ENCODE data around the gene LRSAM1. TPM values are rescaled to one million over a fixed set of nuclear protein-coding genes. Genes with fewer than 3 reads are reported as not detected.
A peak's percentile ranks its signal among the peaks of the same experiment; 100 is the strongest.

The LRSAM1 gene
- total and polyA plus RNA-seq, 12 donors, result 6.8 to 74.8 (median 29.3) TPM

DNA sequence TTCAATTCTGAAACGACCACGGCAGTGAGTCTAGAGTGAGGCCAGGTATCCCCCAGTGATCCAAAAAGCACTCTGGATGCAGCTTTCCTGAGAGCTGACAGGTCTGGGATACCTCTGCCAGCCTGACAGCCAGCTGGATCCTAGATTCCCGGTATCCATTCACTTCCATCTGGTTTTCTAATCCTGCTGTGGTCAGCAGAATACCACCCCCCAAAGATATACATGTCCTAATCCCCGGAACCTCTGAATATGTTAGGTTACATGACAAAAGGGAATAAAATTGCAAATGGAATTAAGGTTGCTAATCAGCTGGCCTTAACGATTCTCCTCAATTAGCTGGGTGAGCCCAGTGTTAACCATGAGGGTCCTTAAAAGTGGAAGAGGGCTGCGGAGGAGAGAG is 28.5 kb upstream of the LRSAM1 start:
- DNase-seq, result no peak
- Histone ChIP-seq H3K4me1 (replicated peaks in 1 of 2) (peaks cover 18 to 44% of the 10 kb centered on the region in 2 donors), H3K36me3 (replicated peaks in 1 of 2) (no peaks in the 10 kb centered on the region), H3K4me3 (peak overlapping the region in 1 of 4 donors; percentile 63), H3K27me3 (no peaks in the 10 kb centered on the region), H3K27ac (no peak overlapping the region), H3K9me3 (replicated peaks in 1 of 3) (no peaks in the 10 kb centered on the region)
- WGBS, 4 donors, result 45 to 74% (median 68%) methylated on average over 3 to 6 of the region's 6 CpGs
- TF ChIP-seq POLR2A (IDR thresholded peaks at IDR 0.05), result no peak
- TF ChIP-seq, protein P1, sequence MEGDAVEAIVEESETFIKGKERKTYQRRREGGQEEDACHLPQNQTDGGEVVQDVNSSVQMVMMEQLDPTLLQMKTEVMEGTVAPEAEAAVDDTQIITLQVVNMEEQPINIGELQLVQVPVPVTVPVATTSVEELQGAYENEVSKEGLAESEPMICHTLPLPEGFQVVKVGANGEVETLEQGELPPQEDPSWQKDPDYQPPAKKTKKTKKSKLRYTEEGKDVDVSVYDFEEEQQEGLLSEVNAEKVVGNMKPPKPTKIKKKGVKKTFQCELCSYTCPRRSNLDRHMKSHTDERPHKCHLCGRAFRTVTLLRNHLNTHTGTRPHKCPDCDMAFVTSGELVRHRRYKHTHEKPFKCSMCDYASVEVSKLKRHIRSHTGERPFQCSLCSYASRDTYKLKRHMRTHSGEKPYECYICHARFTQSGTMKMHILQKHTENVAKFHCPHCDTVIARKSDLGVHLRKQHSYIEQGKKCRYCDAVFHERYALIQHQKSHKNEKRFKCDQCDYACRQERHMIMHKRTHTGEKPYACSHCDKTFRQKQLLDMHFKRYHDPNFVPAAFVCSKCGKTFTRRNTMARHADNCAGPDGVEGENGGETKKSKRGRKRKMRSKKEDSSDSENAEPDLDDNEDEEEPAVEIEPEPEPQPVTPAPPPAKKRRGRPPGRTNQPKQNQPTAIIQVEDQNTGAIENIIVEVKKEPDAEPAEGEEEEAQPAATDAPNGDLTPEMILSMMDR (IDR thresholded peaks at IDR 0.05), result no peak
- intact Hi-C loops (cut with DNase I), result no loop called here

DNA sequence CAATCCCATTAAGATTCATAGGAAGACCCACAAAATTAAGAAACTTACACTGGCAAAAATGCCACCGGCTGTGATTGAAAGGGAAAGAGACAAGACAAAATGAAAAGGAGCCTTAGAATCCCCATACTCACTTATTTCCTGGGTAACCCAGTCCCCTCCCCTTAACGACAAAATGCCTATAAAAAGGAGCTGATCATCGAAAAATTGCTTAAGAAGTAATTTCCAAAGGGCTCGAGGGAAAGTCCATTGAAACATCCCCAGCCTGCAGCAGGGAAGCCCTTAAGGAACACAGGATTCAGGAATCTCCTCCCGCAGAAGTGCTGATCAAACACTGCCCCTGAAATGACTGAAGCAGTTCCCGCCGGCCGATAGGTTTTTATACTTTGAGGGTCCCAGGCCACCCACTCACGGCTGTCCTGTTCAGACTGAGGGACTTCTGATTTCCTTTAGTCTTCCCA is 27.8 kb upstream of the LRSAM1 start:
- intact Hi-C loops (cut with DNase I), result no loop called here
- no peaks in the 10 kb centered on the region for H3K9me3 ChIP-seq (replicated peaks in 1 of 3)
- H3K4me1 ChIP-seq (replicated peaks in 1 of 2), result peaks cover 18 to 44% of the 10 kb centered on the region in 2 donors
- no peak for DNase-seq
- no peaks in the 10 kb centered on the region for H3K27me3 ChIP-seq
- H3K36me3 ChIP-seq (replicated peaks in 1 of 2), result peaks cover 0 to 4% of the 10 kb centered on the region in 2 donors
- peak overlapping the region; percentile 68 to 92 (median 87) for H3K27ac ChIP-seq
- no peak for TF ChIP-seq POLR2A (IDR thresholded peaks at IDR 0.05)
- TF ChIP-seq, protein P1 (IDR thresholded peaks at IDR 0.05), result no peak
- peak overlapping the region in 3 of 4 donors; percentile 50 to 83 (median 63) for H3K4me3 ChIP-seq
- 0 to 2% (median 1%) methylated on average over 9 of the region's 9 CpGs for WGBS, 4 donors

DNA sequence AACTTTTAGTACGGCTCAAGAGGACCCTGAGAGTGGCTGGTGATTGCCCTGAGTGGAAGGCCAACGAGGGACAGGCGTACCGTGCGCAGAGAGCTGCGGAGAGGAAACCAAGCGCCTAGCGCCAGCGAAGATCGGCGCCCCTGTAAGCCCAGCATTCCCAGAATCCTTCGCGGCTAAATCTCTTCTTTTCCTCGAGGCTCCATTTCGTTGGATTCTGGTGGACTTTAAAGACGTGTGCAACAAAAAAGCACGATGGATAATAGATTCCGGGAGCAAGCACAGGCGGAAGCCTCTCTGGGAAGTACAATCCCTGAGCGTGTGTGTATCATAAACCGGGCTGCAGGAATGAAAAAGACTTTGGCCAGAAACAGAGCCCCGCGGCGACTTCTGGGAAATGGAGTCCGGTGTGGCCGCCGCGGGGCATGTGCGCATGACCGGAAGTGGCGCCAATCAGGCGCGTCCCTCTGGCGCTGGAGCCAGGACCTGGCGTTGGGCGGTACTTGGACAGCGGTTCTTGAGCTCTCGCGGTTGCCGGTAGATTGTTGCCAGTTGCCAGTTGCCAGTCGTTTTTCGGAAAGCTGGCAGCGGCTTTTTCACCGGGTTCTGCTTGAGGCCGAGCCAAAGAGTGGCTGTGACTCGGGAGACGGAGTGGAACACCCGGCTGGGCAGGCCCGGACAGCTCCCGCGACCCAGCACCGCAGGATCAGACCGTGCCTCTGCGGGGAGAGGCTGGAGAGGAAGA is 27.2 kb upstream of the LRSAM1 start, which contains the start of gene ZNF79:
TSS of gene ZNF79 (plus strand) at position 449 of the 742 bp plus-strand sequence. CDS start 406 bp downstream, outside the sequence.
- intact Hi-C loops (cut with DNase I), result no loop called here
- WGBS, 4 donors, result 0 to 1% (median 0%) methylated on average over 43 to 54 of the region's 54 CpGs
- peak within 1 kb of the TSS; percentile 68 to 92 (median 87) for H3K27ac ChIP-seq
- H3K27me3 ChIP-seq, result no peaks in the 10 kb centered on the region
- peaks cover 0 to 10% of the 10 kb centered on the region in 2 donors for H3K36me3 ChIP-seq (replicated peaks in 1 of 2)
- H3K4me3 ChIP-seq, result peak within 1 kb of the TSS; percentile 13 to 85 (median 73)
- TF ChIP-seq, protein P1 (IDR thresholded peaks at IDR 0.05), result peak in 1 of 6 experiments; percentile 7
- TF ChIP-seq POLR2A (IDR thresholded peaks at IDR 0.05), result peak; percentile 42 to 78
- H3K9me3 ChIP-seq (replicated peaks in 1 of 3), result no peaks in the 10 kb centered on the region
- DNase-seq, result peak; percentile 94 to 98 (median 95)
- H3K4me1 ChIP-seq (replicated peaks in 1 of 2), result peaks cover 18 to 44% of the 10 kb centered on the region in 2 donors

DNA sequence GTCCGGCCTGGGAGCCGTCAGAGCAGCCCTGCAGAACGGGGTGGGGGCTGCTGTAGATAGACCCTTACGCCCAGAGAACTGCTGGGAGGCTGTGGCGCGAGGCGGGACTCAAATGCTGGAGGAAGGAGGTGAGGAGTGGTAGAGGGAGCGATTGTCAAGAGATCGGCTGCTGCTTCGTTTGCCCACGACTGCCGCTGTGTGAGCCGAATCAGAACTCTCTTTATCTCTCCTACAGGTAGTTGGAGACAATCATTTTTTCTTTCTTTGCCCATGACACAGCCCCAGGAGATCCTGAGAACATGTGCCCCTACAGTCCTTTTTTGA is 26.7 kb upstream of the LRSAM1 start:
- Histone ChIP-seq H3K36me3 (replicated peaks in 1 of 2) (peaks cover 0 to 13% of the 10 kb centered on the region in 2 donors), H3K4me3 (peak overlapping the region; percentile 13 to 85 (median 73)), H3K9me3 (replicated peaks in 1 of 3) (no peaks in the 10 kb centered on the region), H3K4me1 (replicated peaks in 1 of 2) (peaks cover 18 to 44% of the 10 kb centered on the region in 2 donors), H3K27ac (peak overlapping the region; percentile 68 to 92 (median 87)), H3K27me3 (no peaks in the 10 kb centered on the region)
- intact Hi-C loops (cut with DNase I), result no loop called here
- no peak for TF ChIP-seq POLR2A (IDR thresholded peaks at IDR 0.05)
- TF ChIP-seq, protein P1 (IDR thresholded peaks at IDR 0.05), result no peak
- DNase-seq, result peak in 2 of 7 donors; percentile 40 to 56
- 0 to 1% (median 0%) methylated on average over 13 of the region's 13 CpGs for WGBS, 4 donors

All from adrenal gland (tissue), 12 donors.